HG02852 (cell line): ENCODE results near the gene ATP11A.

Experiments
- ATAC-seq: cut with Tn5 transposase; IDR thresholded peaks from one replicate; pipeline ENCODE4 v1.9.1; 2021; ENCODE audit warnings: mild to moderate bottlenecking, moderate library complexity; ENCODE audit not compliant: unreplicated experiment

The ATP11A gene

DNA sequence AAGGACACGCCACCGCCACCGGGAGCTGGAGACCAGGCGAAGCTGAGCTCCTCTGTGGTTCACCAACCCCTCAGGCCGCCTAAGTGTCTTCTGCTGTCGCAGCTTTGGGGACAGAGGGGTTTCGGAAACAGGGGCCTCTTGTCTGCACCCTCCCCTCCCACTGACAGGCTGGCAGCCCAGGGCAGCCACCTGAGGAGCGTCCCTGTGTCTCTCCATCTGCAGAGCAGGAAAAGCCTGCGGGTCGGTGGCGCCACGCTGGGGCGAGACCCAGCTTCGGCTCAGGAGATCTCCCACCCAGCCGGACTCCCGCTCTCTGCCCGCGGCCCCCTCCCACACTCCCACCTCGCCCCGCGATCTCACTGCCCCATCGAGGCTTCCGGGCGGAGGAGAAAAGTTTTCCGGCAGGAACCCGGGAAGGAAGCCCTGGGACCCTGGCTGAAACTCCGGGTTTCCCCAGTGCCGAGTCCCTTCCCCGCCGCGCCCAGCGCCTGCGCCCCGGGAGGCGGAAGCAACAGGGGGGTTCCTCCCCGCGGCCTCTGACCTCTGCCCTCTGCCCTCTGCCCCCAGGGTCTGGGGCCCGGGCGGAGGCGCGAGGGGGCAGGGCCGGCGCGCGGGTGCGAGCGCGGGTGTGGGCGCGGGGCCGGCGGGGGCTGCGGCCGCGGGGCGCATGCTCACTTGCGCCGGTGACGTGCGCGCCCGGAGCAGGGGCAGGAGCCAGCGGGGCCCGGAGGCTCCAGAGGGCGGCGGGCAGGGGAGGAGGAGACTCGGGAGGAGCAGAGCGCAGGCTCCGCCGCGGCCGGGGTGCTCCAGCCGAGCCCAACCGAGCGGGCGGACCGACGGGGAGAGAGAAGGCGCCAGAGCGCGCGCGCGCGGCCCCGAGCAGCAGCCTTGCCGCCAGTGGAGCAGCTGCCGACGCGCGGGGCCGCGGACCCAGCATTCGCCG lies at the start of gene ATP11A:
ATP11A (plus strand) TSS at position 736 of the 943 bp plus-strand sequence. CDS start 379 bp downstream, outside the sequence.
- ATAC-seq = peak; percentile 81

DNA sequence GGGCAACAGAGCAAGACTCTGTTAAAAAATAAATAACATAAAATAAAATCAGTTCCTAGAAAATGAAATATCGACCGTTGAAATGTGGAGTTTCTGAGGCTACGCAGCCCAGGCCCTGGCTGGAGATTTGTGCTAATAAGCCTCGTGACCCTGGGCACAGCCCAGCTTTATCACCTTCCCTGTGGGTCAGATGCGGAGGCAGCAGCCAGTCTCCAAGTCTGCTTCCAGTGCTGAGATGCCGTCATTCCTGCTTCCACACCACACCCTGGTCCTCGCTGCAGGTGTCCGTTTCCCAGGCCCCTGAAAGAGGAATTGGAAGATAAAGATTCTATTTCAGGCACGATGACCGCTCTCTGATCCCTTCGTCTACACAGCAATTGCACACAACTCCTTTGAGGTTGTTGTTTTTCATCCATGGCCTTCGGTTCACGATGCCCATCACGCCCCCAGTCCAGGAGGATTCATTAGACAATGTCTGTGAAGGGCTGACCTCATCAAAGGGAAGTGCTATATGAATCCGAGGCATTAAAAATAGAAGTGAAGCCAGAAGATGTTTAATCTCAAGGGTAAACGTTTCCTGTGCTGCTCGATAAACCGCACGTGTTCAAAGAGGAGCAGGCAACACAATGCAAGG lies 48.3 kb upstream of the ATP11A start:
- ATAC-seq = no peak

DNA sequence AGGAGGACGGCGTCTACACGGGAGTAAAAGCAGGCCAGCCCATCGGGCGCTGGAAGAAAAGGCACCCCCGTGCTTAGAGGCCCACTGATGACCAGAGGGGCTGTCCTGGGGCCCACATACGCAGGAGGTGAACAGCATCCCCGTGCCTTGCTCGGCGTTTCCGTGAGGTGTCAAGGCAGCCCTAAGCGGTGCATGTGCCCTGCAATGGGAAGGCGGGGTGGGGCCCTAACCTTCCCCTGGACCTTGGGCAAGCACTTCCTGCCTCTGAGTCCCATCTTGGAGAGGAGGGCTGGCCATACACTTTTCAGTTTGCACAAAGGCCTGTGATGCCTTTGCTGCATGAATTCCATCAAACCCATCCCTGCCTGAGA lies 47.8 kb upstream of the ATP11A start:
- no peak for ATAC-seq

DNA sequence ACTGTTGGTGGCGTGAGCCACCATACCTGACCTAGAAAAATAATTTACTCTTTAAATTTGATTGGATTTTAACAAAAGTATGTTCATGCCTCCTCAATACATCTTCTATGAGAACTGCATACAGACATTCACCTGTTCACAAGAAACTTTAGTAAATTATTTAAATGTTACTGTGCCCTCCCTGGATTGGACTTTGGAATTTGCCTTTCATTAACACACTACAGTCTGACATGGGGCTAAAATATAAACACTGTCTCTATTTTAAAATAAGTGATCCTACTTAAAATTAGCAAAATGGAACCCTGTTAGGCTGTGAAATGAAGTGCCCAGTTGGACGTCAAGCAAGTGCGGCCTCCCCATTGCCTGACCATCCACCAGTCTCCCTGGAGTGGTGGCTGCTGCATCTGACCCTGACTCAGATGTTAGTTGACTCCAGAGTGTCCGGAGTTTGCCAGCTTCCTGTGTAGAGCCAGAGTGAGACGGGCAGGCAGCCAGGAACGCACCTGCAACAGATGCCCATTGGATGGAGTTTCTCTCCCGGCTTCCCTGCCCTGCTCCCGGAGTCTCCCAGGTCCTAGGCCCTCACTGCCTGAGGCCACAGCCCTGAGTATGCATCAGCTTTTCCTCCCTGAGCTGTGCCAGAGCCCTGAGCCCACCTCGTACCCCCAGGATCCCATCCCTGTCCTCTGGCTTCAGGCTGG lies 45.9 kb upstream of the ATP11A start:
- ATAC-seq = no peak

DNA sequence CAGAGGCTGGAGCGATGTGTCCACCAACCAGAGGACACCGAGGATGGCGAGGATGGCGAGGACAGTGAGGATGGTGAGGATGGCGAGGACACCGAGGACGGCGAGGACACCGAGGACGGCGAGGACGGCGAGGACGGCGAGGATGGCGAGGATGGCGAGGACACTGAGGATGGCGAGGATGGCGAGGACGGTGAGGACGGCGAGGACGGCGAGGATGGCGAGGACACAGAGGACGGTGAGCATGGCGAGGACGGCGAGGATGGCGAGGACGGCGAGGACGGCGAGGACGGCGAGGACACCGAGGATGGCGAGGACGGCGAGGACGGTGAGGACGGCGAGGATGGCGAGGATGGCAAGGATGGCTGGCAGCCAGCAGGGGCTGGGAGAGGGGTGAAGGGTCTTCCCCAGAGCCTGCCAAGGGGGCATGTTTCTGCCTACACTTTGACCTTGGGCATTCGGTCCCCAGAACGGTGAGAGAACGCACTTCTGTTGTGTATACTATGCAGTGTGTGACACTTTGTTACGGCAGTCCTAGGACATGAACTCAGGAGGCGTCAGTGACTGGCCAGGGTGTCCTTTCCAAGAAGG lies 44.4 kb upstream of the ATP11A start:
- ATAC-seq = no peak

DNA sequence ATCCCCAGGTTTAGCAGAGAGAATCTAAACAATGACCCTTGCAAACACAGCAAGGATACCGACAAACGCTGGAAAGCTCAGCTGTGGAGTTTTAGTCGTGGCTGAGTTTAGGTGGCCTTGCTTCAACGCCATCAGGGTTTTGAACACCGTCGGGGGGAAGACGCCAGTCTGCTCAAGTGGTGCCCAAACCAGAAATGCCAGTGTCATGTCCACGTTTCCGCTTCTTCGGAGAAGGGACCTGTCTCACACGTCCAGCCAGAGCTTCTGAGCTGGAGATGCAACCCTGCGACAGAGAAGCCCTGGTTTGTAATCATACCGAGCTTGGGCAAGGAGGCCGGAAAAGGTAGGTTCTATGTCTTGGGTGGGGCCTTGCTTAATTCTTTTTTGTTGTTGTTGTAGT lies 42.6 kb upstream of the ATP11A start:
- ATAC-seq = no peak

DNA sequence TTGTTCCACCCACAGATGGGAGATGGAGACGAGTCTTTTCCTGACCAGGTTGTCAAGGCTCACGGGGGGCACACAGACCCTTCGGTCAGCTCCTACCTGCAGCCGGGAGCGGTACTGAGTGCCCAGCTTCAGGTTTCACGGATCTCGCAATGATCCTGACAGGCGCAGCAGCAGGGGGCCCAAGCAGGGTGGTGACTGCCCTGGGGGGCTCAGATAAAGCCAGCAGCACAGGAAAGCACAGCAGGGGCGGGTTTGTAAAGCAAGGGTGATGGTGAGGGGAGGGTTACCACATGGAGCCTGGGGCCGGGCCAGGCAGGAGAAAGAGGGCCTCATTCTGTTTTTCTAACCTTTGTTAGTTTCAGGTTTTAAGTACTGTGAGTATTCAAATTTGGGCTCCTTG lies 41.7 kb upstream of the ATP11A start:
- no peak for ATAC-seq

DNA sequence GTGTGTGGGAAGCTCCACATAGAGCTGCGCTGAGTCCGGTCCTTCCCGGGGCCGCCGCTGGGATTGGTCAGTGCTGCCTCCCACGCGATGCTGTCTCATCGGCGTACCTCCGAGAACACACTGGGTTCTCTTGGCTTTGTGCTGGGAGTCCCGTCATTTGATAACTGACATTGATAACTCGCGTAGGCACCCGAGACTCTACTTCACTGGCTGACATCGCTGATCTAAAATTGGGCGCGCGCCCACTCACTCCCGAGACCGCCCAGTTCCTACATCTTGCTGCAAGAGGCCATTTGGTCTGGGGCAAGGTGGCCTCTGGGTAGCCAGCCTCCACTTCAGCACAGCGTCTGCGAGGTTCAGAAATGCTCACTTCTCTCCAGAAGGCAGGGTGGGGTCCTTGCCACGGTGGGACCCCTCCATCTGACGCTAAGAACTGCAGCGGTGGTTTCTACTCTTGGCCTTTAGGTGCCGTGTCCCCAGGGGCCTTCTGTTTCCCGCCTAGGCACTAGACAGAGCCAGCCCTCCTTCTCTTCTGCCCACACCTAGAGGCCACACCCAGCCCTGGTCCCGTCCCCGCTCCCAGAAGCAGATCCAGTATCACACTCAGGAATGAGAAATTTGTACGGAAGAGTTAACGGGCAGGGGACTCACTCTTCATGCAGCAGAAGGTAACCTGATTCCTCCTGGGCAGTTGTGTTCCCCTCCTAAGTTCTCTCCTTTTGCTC lies 40.7 kb upstream of the ATP11A start:
- no peak for ATAC-seq

DNA sequence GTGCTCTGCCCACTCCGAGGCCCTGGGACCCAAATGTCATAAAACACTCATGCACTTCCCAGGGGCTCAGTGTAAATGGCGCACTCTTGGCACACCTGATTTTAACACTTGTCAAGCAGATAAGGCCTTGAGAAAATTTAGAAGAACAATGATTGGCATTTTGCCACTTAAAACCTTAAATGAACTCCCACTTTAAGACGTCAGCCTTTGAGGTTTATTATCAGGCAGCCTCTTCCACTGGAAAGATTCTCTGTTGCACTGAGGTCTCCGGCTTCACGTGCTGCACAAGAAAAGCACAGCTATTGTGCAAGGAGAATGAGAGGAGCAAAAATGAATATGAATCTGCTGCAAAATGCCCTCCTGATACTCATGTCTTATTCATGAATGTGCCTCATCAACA lies 38.5 kb upstream of the ATP11A start:
- no peak for ATAC-seq

DNA sequence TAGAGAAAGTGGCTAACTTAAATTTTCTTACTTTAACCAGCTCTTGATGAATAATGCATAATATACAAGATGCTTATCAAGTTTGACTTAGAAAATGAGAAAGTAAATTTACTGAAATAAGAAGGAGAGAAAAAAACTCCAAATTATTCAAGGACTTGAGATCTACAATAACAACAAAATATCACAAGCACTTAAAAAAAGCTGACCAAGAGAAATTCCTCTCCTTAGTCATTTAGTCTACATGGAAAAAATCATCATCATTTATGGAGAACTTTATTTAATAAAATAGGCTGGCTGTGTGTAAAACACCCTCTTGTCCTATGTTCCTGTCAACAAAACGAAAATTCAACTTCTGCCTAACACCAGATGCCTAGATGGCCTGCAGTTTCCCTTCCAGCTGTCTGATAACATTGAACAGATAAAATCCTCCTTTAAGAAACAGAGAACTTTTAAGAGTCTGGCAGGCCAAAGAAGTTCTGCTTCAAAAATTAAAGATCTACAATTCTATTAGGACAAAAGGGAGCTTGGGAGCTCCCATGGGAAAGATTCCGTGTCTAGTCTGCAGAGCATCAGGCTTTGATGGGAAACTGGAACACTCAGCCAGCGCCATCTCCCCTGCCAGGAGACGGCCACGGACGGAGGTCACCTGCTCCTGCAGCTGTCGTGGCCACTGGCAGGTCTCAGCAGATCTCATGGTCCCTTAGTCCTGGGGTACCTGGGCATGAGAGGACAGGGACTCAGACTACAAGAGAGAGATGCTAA lies 37.9 kb upstream of the ATP11A start:
- no peak for ATAC-seq

DNA sequence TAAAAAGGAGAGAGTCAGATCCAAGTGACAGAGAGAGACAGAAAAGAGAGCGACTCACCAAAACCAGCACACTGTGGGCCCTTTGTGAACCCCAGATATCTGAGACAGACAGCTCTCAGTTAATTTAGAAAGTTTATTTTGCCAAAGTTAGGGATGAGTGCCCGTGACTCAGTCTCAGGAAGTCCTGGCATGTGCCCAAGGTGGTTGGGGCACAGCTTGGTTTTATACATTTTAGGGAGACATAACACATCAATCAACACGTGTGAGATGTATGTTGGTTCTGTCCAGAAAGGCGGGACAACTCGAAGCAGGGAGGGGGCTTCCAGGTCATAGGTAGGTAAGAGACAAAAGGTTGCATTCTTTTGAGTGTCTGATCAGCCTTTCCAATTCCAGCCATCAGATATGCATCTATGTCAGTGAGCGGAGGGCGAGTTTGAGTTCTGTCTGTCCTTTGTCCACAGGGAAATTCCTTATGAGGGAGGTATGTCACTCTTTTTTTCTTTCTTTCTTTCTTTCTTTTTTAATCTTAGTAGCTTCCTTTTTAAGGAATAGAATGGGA lies 37.2 kb upstream of the ATP11A start:
- no peak for ATAC-seq

DNA sequence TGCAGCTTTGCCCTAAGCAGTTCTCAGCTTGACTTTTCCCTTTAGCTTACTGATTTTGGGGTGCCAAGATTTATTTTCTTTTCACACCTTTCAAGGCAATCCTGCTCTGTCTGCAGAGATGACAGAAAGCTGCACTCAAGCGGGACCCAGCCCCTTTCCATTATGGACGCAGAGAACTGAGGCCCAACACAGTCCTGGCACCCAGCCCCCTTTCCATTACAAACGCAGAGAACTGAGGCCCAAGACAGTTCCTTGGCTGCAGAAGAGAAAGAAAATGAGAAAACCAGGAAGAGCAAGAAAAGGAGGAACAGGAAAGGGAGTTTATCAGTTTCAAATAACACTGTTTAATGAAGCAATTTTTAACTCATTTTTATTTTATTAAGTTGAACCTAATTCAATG lies 36.8 kb upstream of the ATP11A start:
- ATAC-seq = no peak

DNA sequence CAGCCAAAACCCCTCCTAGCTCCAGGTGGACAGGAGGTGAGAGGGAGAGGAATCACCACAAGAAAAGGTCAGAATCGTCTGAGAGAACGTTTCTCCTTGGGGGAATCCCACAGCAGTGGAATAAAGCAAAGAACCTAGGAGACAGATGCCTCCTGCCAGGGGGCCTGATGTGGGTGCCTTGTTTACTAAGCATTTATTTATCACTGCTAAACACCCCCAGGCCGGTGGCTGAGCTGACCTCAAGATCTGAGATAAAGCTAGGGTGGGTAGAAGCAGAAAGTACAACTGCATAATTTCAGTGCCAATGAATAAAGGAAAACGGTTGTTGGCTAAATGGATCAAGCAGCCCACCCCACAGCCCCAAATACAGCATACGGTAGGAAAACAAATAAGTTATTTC lies 33.9 kb upstream of the ATP11A start:
- ATAC-seq = no peak

DNA sequence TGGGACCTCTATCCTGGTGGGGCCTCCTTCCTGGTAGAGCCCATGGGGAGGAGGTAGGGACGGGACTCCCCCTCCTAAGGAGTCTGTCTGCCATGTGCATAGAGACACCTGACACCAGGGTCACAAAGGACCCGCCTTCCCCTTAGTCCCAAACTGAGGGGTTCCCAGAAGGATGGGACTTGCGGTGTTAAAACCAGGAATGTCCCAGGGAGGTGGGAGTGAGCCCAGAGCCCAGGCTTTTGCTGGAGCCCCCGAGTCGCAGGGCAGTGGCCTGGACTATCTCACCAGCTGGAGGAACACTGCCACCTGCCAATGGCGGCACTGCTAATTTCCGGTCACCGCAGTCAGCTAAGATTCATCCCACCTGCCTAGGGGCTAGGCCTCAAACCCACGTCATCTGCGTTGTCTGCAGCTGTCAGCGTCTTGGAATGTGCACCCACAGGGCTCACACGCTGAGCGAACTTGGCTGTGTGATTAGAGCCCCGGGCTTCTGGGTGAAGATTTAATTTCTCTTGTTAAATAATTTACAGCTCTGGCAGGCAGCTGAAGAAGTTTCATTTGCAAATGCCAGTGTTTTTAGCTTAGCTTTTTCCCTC lies 31.9 kb upstream of the ATP11A start:
- ATAC-seq = no peak

DNA sequence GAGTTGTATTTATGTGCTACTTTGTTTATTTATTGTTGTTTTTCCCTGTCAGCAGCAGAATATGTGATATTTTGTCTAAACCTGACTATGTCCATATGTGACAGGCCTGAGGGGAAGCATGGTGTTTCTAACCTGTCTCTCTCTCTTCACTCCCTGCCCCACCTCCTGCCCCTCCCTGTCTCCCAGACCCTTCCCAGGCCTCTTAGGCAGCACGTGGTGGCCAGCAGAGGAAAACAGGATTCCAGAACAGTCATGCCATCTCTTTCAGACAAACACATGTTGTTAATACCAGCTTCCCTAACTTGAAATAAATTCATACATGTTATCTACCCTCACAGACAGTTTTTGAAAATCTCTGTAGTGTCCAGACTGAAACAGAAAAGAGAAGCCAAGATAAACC lies 31.0 kb upstream of the ATP11A start:
- ATAC-seq = no peak

DNA sequence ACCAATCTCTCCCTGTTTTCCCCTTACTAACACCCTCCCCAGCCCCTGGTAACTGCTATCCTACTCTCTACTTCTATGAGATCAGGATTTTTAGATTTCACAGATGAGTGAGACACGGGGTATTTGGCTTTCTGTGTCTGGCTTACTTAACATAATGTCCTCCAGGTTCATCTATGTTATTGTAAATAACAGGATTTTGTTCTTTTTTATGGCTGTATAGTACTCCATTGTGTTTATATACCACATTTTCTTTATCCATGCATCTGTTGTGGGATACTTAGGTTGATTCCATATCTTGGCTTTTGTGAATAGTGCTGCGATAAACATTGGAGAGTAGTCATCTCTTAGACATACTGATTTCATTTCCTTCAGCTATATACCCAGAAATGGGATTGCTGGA lies 28.5 kb upstream of the ATP11A start:
- ATAC-seq = no peak

DNA sequence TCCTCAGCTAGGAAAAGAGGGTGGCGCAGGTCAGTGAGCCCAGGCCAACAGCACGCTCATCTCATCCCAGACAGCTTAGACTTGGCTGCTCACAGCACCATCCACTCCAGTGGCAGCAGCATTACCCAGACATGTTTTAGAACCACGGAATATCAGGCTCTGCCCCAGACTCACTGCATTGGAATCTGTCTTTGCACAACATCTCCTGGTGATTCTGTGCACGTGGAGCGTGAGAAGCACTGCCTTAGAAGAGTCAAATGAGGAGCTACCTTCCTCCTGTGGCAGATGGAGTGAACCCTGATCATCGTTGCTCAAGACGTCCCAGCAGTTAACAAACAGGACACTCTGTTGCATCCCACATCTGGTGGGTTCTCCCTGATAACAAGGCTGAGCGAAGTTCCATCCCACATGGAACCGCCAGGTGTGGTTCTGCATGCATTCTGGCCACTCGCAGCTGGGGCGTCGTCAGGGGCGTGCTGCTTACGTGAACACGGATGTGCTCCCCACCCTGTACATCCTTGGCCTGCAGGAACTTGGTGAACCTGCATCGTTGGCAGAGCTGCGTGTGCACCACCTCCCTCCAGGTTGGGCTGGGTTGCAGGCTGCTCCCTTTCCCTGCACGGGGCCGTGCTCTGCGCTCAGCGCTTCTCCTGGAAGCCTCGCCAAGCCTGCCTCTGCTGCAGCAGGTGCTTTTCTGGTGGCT lies 25.2 kb upstream of the ATP11A start:
- no peak for ATAC-seq

DNA sequence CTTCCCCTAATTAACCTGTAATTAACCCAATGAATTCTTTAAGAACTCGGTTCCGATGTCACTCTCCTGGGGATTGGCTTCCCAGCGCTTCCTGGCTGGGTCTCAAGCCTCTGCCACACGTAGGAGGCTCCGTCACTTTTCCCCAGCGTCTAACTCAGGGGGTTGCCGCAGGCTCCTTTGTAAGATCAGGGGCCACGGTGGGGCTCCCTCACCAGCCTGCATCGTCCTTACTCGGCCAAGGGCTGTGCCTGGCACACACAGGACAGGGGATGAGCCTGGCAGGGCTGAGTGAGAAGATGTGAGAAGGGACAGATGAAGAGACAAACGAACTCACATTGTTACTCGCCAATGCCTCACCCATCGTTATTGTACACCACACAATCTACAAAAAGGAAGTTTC lies 20.9 kb upstream of the ATP11A start:
- no peak for ATAC-seq
